K562 (cell line): ENCODE measurements around the gene OSGEPL1. TPM values are rescaled to one million over a fixed set of nuclear protein-coding genes. Genes with fewer than 3 reads are reported as not detected.
A peak's percentile ranks its signal among the peaks of the same experiment; 100 is the strongest.

Source experiments
- MYC ChIP-seq, 2 experiments: fragments of 250-450 bp in 1 of 2; sonication (Bioruptor Pico) in 1 of 2; IDR thresholded peaks; 2 replicates each; pipeline versions ENCODE4 v1.5.1 to v1.6.1; 2012 to 2021; ENCODE audit warnings: low read depth in 2 of 2, borderline replicate concordance in 1 of 2, improper control_type of control experiment in 1 of 2, low read length in 1 of 2, mild to moderate bottlenecking in 1 of 2, moderate library complexity in 1 of 2
- NUFIP1 ChIP-seq: fragments of 450-650 bp; IDR thresholded peaks from 2 replicates; pipeline ENCODE4 v1.6.1; 2018; ENCODE audit not compliant: partially characterized antibody
- RREB1 ChIP-seq: fragments of 250-450 bp; sonication (Bioruptor Pico); IDR thresholded peaks from 2 replicates; pipeline ENCODE4 v1.4.0; 2020
- TAF9B ChIP-seq: fragments of 450-650 bp; IDR thresholded peaks from 2 replicates; pipeline ENCODE4 v1.6.1; 2018; ENCODE audit warnings: mild to moderate bottlenecking; ENCODE audit not compliant: partially characterized antibody
- XRCC5 ChIP-seq: fragments of 200-400 bp; formaldehyde crosslinking; IDR thresholded peaks from 2 replicates; pipeline ENCODE4 v1.6.1; 2017; ENCODE audit warnings: low read depth, mild to moderate bottlenecking, low read length
- ZNF316 ChIP-seq: fragments of 450-650 bp; IDR thresholded peaks from 2 replicates; pipeline ENCODE4 v1.6.1; 2016
- polyA plus RNA-seq, 8 experiments: library from polyadenylated mRNA; depleted of rRNA in 4 of 8; stranded (reverse) in 5 of 8; unstranded in 3 of 8; fragments of >200 nt; fragmentation: Nextera tagmentation in 2 of 8; fragmentation: Illumina TruSeq in 1 of 8; extraction: Ambion mirVana in 2 of 8; extraction: Trizol in 1 of 8; gene quantifications; 2 replicates each; pipeline versions ENCODE4 v1.2.1 to v1.2.3, GENCODE V29; 2011 to 2014; ENCODE audit warnings: inconsistent platforms in 1 of 8, missing spikeins in 1 of 8
- total RNA-seq, 7 experiments: library from RNA; depleted of rRNA in 6 of 7; stranded (reverse); fragments of >200 nt in 6 of 7; fragmentation: Illumina TruSeq in 2 of 7; extraction: Trizol in 2 of 7; gene quantifications; 2 replicates each; pipeline versions ENCODE4 v1.2.1 to v1.2.3, GENCODE V29; 2011 to 2021; ENCODE audit warnings: low replicate concordance in 1 of 7
- TF ChIP-seq, protein P1 (sequence below): fragments of 250-450 bp; sonication (Bioruptor Pico); IDR thresholded peaks from 2 replicates; pipeline ENCODE4 v1.5.0; 2020; ENCODE audit warnings: mild to moderate bottlenecking
- TF ChIP-seq, protein P2 (sequence below), 2 experiments: fragments of 450-650 bp; conservative IDR thresholded peaks; 2 replicates each; pipeline ENCODE4 v1.6.1; 2017; ENCODE audit warnings: mild to moderate bottlenecking in 2 of 2, moderate library complexity in 2 of 2
- TF ChIP-seq, protein P3 (sequence below): IDR thresholded peaks from 2 replicates; pipeline ENCODE4 v1.6.1; 2014; ENCODE audit warnings: antibody characterized with exemption
- TF ChIP-seq, protein P4 (sequence below): IDR thresholded peaks from 2 replicates; pipeline ENCODE4 v1.6.1; 2012; ENCODE audit warnings: low read depth, low read length, improper control_type of control experiment, borderline replicate concordance
- TF ChIP-seq, protein P5 (sequence below): fragments of 250-450 bp; sonication (Bioruptor Pico); IDR thresholded peaks from 2 replicates; pipeline ENCODE4 v1.5.0; 2020; ENCODE audit warnings: mild to moderate bottlenecking, borderline replicate concordance

Gene OSGEPL1
- total and polyA plus RNA-seq, 9 of the 15 experiments (the other 6 are each of a cell fraction or from before 2014, with no cell fraction given) = 2.5 to 10.8 (median 6.5) TPM

DNA sequence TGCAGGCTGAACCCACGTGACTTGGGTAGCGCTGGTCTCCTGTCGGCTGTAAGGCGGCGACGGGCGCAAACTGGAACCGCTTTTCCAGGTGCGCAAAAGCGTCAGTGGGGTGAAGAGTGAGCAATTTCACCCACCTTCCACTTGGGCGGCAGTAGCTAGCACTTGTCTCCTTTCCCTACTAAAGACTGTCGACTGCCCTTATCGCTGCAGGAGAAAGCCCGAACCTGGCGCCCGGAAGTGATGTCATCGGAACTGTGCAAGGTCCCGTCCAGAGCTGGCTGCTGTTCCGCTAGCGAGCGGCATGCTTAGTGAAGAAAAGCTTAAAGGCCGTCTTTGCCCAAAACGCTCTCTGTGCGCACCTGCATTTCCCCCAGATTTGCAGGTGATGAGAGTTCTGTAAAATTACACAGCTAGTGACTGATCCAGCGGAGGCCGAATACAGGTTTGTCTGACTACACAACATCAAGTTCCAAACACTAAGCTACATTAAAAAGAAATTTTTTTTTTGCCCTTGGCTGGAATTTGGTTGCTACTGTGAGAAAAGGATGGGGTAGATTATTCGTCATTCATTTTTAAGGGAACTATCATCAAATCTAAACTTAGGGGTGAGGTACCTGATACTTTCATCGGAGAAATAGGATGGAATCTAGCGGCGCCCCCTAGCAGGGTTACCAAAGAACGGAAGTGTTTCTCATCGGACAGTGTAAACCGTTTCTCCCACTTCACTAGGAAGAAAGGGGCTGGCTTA lies at the start of gene OSGEPL1 (continued):
- TF ChIP-seq, protein P1, sequence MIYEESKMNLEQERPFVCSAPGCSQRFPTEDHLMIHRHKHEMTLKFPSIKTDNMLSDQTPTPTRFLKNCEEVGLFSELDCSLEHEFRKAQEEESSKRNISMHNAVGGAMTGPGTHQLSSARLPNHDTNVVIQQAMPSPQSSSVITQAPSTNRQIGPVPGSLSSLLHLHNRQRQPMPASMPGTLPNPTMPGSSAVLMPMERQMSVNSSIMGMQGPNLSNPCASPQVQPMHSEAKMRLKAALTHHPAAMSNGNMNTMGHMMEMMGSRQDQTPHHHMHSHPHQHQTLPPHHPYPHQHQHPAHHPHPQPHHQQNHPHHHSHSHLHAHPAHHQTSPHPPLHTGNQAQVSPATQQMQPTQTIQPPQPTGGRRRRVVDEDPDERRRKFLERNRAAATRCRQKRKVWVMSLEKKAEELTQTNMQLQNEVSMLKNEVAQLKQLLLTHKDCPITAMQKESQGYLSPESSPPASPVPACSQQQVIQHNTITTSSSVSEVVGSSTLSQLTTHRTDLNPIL (CRISPR knock-in tag) = no peak
- TF ChIP-seq RREB1 = no peak
- TF ChIP-seq XRCC5 = peak; percentile 77; the same call in 1 of the 2 replicates
- TF ChIP-seq, protein P2, sequence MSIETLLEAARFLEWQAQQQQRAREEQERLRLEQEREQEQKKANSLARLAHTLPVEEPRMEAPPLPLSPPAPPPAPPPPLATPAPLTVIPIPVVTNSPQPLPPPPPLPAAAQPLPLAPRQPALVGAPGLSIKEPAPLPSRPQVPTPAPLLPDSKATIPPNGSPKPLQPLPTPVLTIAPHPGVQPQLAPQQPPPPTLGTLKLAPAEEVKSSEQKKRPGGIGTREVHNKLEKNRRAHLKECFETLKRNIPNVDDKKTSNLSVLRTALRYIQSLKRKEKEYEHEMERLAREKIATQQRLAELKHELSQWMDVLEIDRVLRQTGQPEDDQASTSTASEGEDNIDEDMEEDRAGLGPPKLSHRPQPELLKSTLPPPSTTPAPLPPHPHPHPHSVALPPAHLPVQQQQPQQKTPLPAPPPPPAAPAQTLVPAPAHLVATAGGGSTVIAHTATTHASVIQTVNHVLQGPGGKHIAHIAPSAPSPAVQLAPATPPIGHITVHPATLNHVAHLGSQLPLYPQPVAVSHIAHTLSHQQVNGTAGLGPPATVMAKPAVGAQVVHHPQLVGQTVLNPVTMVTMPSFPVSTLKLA (conservative IDR thresholded peaks at IDR 0.05) = peak in 1 of 2 experiments; percentile 72; a peak in 3 of 4 replicates
- no peak for TF ChIP-seq NUFIP1
- TF ChIP-seq, protein P3, sequence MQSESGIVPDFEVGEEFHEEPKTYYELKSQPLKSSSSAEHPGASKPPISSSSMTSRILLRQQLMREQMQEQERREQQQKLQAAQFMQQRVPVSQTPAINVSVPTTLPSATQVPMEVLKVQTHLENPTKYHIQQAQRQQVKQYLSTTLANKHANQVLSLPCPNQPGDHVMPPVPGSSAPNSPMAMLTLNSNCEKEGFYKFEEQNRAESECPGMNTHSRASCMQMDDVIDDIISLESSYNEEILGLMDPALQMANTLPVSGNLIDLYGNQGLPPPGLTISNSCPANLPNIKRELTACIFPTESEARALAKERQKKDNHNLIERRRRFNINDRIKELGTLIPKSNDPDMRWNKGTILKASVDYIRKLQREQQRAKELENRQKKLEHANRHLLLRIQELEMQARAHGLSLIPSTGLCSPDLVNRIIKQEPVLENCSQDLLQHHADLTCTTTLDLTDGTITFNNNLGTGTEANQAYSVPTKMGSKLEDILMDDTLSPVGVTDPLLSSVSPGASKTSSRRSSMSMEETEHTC = no peak
- TF ChIP-seq TAF9B = peak; percentile 33
- TF ChIP-seq MYC (IDR thresholded peaks at IDR 0.05; ENCODE audit: low read depth, low read length) = no peak; the same call in 1 of the 2 replicates
- TF ChIP-seq MYC (CRISPR knock-in tag; IDR thresholded peaks at IDR 0.05; ENCODE audit: borderline replicate concordance, low read depth) = no peak
- TF ChIP-seq, protein P4, sequence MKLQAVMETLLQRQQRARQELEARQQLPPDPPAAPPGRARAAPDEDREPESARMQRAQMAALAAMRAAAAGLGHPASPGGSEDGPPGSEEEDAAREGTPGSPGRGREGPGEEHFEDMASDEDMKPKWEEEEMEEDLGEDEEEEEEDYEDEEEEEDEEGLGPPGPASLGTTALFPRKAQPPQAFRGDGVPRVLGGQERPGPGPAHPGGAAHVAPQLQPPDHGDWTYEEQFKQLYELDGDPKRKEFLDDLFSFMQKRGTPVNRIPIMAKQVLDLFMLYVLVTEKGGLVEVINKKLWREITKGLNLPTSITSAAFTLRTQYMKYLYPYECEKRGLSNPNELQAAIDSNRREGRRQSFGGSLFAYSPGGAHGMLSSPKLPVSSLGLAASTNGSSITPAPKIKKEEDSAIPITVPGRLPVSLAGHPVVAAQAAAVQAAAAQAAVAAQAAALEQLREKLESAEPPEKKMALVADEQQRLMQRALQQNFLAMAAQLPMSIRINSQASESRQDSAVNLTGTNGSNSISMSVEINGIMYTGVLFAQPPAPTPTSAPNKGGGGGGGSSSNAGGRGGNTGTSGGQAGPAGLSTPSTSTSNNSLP = peak; percentile 60; the same call in 1 of the 2 replicates
- TF ChIP-seq, protein P5, sequence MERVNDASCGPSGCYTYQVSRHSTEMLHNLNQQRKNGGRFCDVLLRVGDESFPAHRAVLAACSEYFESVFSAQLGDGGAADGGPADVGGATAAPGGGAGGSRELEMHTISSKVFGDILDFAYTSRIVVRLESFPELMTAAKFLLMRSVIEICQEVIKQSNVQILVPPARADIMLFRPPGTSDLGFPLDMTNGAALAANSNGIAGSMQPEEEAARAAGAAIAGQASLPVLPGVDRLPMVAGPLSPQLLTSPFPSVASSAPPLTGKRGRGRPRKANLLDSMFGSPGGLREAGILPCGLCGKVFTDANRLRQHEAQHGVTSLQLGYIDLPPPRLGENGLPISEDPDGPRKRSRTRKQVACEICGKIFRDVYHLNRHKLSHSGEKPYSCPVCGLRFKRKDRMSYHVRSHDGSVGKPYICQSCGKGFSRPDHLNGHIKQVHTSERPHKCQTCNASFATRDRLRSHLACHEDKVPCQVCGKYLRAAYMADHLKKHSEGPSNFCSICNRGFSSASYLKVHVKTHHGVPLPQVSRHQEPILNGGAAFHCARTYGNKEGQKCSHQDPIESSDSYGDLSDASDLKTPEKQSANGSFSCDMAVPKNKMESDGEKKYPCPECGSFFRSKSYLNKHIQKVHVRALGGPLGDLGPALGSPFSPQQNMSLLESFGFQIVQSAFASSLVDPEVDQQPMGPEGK (CRISPR knock-in tag) = no peak
- TF ChIP-seq ZNF316 = no peak
